ENCODE results near the gene SRA1.

Gene SRA1

GRCh38 chr5:140554454-140554853, 2.8 kb downstream of the SRA1 start:
- TF ChIP-seq, protein P1, sequence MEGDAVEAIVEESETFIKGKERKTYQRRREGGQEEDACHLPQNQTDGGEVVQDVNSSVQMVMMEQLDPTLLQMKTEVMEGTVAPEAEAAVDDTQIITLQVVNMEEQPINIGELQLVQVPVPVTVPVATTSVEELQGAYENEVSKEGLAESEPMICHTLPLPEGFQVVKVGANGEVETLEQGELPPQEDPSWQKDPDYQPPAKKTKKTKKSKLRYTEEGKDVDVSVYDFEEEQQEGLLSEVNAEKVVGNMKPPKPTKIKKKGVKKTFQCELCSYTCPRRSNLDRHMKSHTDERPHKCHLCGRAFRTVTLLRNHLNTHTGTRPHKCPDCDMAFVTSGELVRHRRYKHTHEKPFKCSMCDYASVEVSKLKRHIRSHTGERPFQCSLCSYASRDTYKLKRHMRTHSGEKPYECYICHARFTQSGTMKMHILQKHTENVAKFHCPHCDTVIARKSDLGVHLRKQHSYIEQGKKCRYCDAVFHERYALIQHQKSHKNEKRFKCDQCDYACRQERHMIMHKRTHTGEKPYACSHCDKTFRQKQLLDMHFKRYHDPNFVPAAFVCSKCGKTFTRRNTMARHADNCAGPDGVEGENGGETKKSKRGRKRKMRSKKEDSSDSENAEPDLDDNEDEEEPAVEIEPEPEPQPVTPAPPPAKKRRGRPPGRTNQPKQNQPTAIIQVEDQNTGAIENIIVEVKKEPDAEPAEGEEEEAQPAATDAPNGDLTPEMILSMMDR (IDR thresholded peaks at IDR 0.05; ENCODE audit: insufficient read depth, low read depth, low read length, missing control alignments) = no peak
- DNase-seq (ENCODE audit: low read depth) = no peak
- H3K4me3 ChIP-seq (ENCODE audit: low read depth, low read length) = no peak overlapping the region

DNA sequence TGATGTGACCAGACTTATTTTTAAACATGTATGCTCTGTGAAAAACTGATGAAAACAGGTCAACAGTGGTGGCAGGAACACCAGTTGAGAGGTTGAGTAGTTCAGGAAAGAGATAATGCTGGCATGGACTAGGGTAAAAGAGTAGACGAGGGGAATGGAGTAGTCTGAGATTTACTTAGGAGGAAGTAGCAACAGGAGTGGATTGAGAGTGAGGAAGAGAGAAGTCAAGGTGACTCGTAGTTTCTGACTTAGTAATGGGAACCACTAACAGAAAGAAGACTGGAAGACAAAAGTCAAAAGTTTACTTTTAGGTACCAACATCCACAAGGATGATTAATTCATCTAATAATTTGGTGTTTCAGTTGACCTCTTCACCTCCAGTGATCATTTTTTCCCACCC, 3.6 kb downstream of the SRA1 start:
- TF ChIP-seq, protein P1 (IDR thresholded peaks at IDR 0.05; ENCODE audit: insufficient read depth, low read depth, low read length, missing control alignments) = no peak
- H3K4me3 ChIP-seq (ENCODE audit: low read depth, low read length) = no peak overlapping the region
- DNase-seq (ENCODE audit: low read depth) = peak; percentile 32

GRCh38 chr5:140551872-140552271, 5.4 kb downstream of the SRA1 start:
- TF ChIP-seq, protein P1 (IDR thresholded peaks at IDR 0.05; ENCODE audit: insufficient read depth, low read depth, low read length, missing control alignments) = no peak
- DNase-seq (ENCODE audit: low read depth) = no peak

DNA sequence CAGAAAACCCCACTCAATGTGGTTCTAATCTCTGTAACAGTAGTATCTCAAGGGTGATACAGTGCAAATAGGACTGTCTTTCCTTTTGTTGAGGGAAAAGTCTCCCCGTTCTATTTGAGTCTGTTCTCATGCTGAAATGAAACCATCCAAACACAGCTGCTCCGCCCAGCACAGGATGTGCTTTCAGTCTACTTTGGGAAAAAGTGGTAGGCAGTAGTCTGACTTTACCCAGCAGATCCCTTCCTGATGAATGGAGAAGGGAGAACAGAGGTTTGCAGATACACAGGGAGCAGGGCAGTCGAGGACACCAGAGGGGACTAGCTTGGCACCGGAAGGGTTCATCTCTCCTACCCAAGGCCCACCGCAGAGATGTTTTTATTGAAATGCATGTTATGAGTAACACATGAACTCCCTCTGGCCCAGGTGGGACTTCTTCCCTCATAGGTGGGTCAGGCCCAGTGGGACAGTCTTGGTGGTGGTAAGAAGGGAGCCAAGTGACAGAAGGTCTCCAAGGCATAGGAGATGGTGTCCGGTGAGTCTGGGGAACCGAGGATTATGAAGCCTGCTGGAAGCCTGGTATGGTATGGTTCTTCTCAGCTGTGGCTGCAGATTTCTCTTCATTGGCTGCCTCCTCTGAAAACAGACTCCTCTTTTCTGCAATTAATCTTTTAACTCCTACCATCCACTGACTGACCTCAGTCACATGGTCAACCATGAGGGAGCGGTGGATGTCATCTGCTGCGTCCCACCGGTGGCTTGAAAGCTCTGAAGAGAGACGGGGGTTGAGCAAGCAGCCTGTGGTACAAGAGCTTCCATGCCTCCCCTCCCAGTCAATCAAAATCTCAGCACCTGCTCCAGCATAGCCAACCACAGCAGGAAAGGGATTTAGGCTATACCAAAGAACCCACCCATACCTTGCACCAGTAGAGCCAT, 6.9 kb downstream of the SRA1 start:
- TF ChIP-seq, protein P1 (IDR thresholded peaks at IDR 0.05; ENCODE audit: insufficient read depth, low read depth, low read length, missing control alignments) = no peak
- no peak overlapping the region for H3K4me3 ChIP-seq (ENCODE audit: low read depth, low read length)
- no peak for DNase-seq (ENCODE audit: low read depth)

More at GRCh38 chr5:140551872-140552271, 5.4 kb downstream of the SRA1 start:
- no peak overlapping the region for H3K4me3 ChIP-seq (ENCODE audit: low read depth, low read length)

DNA sequence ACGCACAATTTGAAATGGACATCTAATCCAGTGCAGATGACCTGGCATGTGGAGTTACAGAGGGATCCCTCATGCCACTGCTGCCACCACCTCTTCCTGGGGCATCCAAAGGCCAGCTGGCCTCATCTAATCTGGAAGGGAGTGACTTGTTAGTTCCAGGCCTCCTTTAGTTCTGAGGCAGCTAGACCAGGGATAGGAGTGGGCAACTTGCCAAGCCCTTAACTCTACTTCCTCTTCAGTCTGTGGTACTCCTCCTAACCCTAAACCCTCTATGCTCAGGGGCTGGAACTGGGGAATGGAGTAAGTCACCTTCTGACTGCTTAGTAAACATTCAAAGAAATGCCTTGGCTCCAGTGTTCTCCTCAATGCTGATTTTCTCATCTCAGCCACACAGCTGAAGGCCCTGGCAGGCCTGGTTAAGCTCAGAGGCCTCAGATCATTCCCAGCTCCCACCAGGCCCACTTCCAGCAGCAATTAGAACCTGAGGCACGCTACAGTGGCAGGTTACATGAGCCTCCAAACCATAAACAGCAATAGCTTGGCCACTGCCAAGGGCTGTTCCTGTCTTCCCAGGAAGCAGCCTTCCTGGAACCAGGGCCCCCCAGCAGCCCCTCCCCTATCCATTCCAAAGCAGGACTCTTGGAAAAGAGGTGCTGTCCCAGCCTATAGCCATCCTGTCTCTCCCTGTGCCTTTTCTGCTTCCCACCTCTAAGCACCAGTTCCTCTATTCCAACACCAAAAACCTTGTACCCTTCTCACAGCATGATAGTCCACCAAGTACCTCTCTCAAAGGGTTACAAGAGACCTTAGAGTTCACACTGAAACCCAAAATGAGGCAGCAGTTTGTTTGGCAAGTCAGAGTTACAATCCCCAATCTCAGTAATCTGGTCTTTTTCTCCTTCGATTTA, 7.8 kb downstream of the SRA1 start:
- DNase-seq (ENCODE audit: low read depth) = no peak
- no peak overlapping the region for H3K4me3 ChIP-seq (ENCODE audit: low read depth, low read length)
- TF ChIP-seq, protein P1 (IDR thresholded peaks at IDR 0.05; ENCODE audit: insufficient read depth, low read depth, low read length, missing control alignments) = no peak

DNA sequence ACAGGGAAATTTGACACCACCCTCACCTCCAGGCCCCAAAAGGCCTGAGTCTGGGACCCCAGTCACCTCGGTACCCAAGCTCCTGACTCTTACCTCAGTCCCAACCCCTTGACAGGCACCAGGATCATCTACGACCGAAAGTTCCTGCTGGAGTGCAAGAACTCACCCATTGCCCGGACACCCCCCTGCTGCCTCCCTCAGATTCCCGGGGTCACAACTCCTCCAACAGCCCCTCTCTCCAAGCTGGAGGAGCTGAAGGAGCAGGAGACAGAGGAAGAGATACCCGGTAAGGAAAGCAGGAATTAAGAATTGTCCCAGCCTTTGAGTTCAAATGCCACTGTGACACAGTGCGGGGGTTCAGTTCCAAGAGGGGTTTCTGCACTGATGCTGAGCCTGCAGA, 8.5 kb downstream of the SRA1 start:
- TF ChIP-seq, protein P1 (IDR thresholded peaks at IDR 0.05; ENCODE audit: insufficient read depth, low read depth, low read length, missing control alignments) = no peak
- no peak overlapping the region for H3K4me3 ChIP-seq (ENCODE audit: low read depth, low read length)
- DNase-seq (ENCODE audit: low read depth) = no peak
